NCI-H128 (cell line): ENCODE data around the gene ITGA7.
"Not testable (repeated sequence)": the region's sequence is repeated elsewhere in the genome, so short reads cannot be mapped to it uniquely, and the experiment has no call there.

Source experiments
- DNase-seq: peaks from one replicate; lab custom pipeline; 2025; ENCODE audit not compliant: unreplicated experiment; lab: John Stamatoyannopoulos, UW

ITGA7 gene

GRCh38 chr12:55652352-55652751 is 55.4 kb downstream of the ITGA7 start:
- DNase-seq = no peak

- no peak for DNase-seq
Measured at GRCh38 chr12:55651299-55651683, 56.4 kb downstream of the ITGA7 start.

GRCh38 chr12:55650620-55651298 is 56.9 kb downstream of the ITGA7 start:
- DNase-seq = not testable (repeated sequence)

DNA sequence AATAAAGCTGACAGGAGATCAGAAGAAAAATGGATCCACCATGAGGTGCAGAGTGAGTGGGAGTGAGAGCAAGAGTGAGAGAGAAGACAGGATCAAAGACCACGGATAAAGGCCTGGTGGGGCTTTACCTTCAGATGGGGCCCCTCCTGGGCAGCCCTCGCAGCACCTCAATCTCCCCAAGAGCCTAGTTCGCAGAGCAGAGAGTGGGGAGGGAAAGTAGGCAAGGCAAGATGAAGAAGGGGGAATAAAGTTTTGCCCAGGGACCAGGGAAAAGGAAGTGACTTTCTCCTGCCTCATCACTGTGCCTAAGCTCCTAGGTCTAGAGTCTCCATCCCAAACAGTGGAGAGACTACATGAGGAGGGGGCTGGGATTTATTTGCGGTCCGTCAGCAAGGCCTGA is 60.7 kb downstream of the ITGA7 start:
- DNase-seq = no peak

GRCh38 chr12:55644591-55644990 is 63.1 kb downstream of the ITGA7 start:
- no peak for DNase-seq

GRCh38 chr12:55642669-55643068 is 65.0 kb downstream of the ITGA7 start:
- no peak for DNase-seq

DNA sequence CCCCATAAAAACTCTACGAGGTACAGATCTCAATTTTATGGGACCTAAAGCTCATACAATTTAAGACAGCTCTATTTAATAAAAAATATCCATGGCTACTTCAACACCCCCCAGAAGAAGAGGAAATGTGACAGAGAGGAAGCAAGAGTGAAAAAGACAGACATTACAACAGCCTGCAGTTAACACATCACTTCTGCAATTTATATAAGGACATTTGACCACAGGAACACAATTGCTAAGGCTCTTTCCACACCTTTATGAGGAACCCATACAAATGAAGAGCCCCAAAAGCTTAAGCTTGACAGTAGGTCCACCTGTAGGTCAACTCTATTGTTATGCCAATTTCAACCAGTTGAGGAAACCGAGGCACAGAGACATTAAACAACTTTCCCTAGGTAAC is 65.4 kb downstream of the ITGA7 start:
- no peak for DNase-seq

GRCh38 chr12:55641595-55641994 is 66.1 kb downstream of the ITGA7 start:
- no peak for DNase-seq

- no peak for DNase-seq
Measured at GRCh38 chr12:55637467-55637866, 70.2 kb downstream of the ITGA7 start.

- DNase-seq = no peak
Measured at GRCh38 chr12:55636853-55637252, 70.9 kb downstream of the ITGA7 start, which contains the start of gene OR10P1. OR10P1 (plus strand) TSS chr12:55636892; CDS start chr12:55636892, 0 bp downstream.

- no peak for DNase-seq
Measured at GRCh38 chr12:55636116-55636655, 71.5 kb downstream of the ITGA7 start.
